CD14-positive monocyte (primary cell): Measurements from ENCODE around the gene HOXA13. TPM values are rescaled to one million over a fixed set of nuclear protein-coding genes. Genes with fewer than 3 reads are reported as not detected.

Source experiments
- DNase-seq, 3 donors: peaks; one replicate each; pipeline ENCODE4 v3.0.0-alpha.2; 2011 to 2022
- H2AFZ ChIP-seq: 2 replicates; pipeline ENCODE4 v1.6.0; 2012; ENCODE audit warnings: mild to moderate bottlenecking, low read depth, low read length, inconsistent platforms; ENCODE audit not compliant: insufficient read depth, poor library complexity, severe bottlenecking
- H3K27ac ChIP-seq, 2 donors: 1 replicate in 1 of 2; 2 replicates in 1 of 2; pipeline ENCODE4 v1.5.1; 2012 to 2013; ENCODE audit warnings: low read length in 2 of 2, control low read depth in 1 of 2, inconsistent platforms in 1 of 2, low read depth in 1 of 2, mild to moderate bottlenecking in 1 of 2
- H3K27me3 ChIP-seq, 2 donors: one replicate each; pipeline versions ENCODE4 v1.6.0 to v1.6.1; 2011 to 2013; ENCODE audit warnings: low read length in 2 of 2; ENCODE audit not compliant: control insufficient read depth in 2 of 2, insufficient read depth in 2 of 2
- H3K36me3 ChIP-seq, 2 donors: replicated peaks in 1 of 2; 1 replicate in 1 of 2; 2 replicates in 1 of 2; pipeline versions ENCODE4 v1.5.1 to v1.6.1; 2012 to 2013; ENCODE audit warnings: low read length in 2 of 2, control low read depth in 1 of 2, inconsistent platforms in 1 of 2, mild to moderate bottlenecking in 1 of 2; ENCODE audit not compliant: insufficient read depth in 2 of 2, control insufficient read depth in 1 of 2
- H3K4me1 ChIP-seq, 2 donors: 1 replicate in 1 of 2; 2 replicates in 1 of 2; pipeline versions ENCODE4 v1.5.1 to v1.6.1; 2012 to 2013; ENCODE audit warnings: low read length in 2 of 2, control low read depth in 1 of 2, inconsistent platforms in 1 of 2, mild to moderate bottlenecking in 1 of 2, moderate library complexity in 1 of 2; ENCODE audit not compliant: insufficient read depth in 2 of 2, control insufficient read depth in 1 of 2
- H3K4me2 ChIP-seq: replicated peaks from 2 replicates; pipeline ENCODE3; 2012; ENCODE audit warnings: low read length, moderate library complexity, mild to moderate bottlenecking; ENCODE audit not compliant: poor library complexity, severe bottlenecking; ENCODE audit errors: extremely low read depth
- H3K4me3 ChIP-seq, 3 experiments: fragments of 200-600 bp in 1 of 3; sonication (generic) in 1 of 3; replicated peaks in 1 of 3; 1 replicate in 2 of 3; 2 replicates in 1 of 3; pipeline ENCODE4 v1.5.1; 2011 to 2013; ENCODE audit warnings: low read length in 3 of 3, mild to moderate bottlenecking in 3 of 3, control low read depth in 2 of 3, low read depth in 2 of 3, inconsistent platforms in 1 of 3, moderate library complexity in 1 of 3
- H3K79me2 ChIP-seq: 2 replicates; pipeline ENCODE4 v1.6.0; 2012; ENCODE audit warnings: mild to moderate bottlenecking, control low read depth, inconsistent platforms, low read length, moderate library complexity; ENCODE audit not compliant: insufficient read depth
- H3K9ac ChIP-seq: 2 replicates; pipeline ENCODE4 v1.6.0; 2017; ENCODE audit warnings: low read length, mild to moderate bottlenecking; ENCODE audit not compliant: insufficient read depth, poor library complexity, severe bottlenecking
- H3K9me3 ChIP-seq, 2 donors: replicated peaks in 1 of 2; 1 replicate in 1 of 2; 2 replicates in 1 of 2; pipeline versions ENCODE4 v1.5.1 to v1.6.1; 2012 to 2013; ENCODE audit warnings: low read length in 2 of 2, control low read depth in 1 of 2; ENCODE audit not compliant: control insufficient read depth in 1 of 2, insufficient read depth in 1 of 2
- H4K20me1 ChIP-seq: 2 replicates; pipeline ENCODE4 v1.6.0; 2012; ENCODE audit warnings: mild to moderate bottlenecking, low read length, control low read depth, moderate library complexity; ENCODE audit not compliant: insufficient read depth
- H3K27ac Mint-ChIP-seq, 7 donors: one replicate each; pipeline ENCODE4 v1.8.0; 2020; ENCODE audit warnings: mild to moderate bottlenecking in 7 of 7, mixed read lengths in 7 of 7, moderate library complexity in 6 of 7, inconsistent platforms in 2 of 7
- H3K27me3 Mint-ChIP-seq, 3 donors: one replicate each; pipeline ENCODE4 v1.8.0; 2021 to 2022; ENCODE audit warnings: low read depth in 3 of 3, mild to moderate bottlenecking in 3 of 3, mixed read lengths in 3 of 3, moderate library complexity in 3 of 3, inconsistent platforms in 1 of 3
- H3K36me3 Mint-ChIP-seq, 2 donors: one replicate each; pipeline ENCODE4 v1.8.0; 2020; ENCODE audit warnings: mixed read lengths in 2 of 2, inconsistent platforms in 1 of 2, mild to moderate bottlenecking in 1 of 2
- H3K4me1 Mint-ChIP-seq: one replicate; pipeline ENCODE4 v1.8.0; 2020; ENCODE audit warnings: mild to moderate bottlenecking, mixed read lengths
- H3K4me3 Mint-ChIP-seq, 2 donors: one replicate each; pipeline ENCODE4 v1.8.0; 2020; ENCODE audit warnings: mild to moderate bottlenecking in 2 of 2, mixed read lengths in 2 of 2, moderate library complexity in 1 of 2
- H3K9me3 Mint-ChIP-seq, 7 donors: one replicate each; pipeline ENCODE4 v1.8.0; 2020 to 2022; ENCODE audit warnings: mixed read lengths in 7 of 7, mild to moderate bottlenecking in 6 of 7, moderate library complexity in 6 of 7, inconsistent platforms in 2 of 7
- CTCF ChIP-seq: fragments of 200-600 bp; IDR thresholded peaks from one replicate; pipeline ENCODE4 v1.8.0; 2022; ENCODE audit warnings: antibody characterized with exemption, mild to moderate bottlenecking
- WGBS: methylation state at CpG from one replicate; pipeline ENCODE4 v1.1.5; 2013; ENCODE audit warnings: missing lambda C conversion rate; ENCODE audit not compliant: insufficient coverage; 5-methylcytosine and 5-hydroxymethylcytosine counted together
- intact Hi-C, 2 donors: fragments of 100-400 bp; cut with micrococcal nuclease; formaldehyde crosslinking; loops; one replicate each; pipeline versions ENCODE4 v1.15.0 to v1.15.1; 2023
- polyA plus RNA-seq, 3 donors: library from polyadenylated mRNA; depleted of rRNA in 1 of 3; unstranded in 2 of 3; stranded (reverse) in 1 of 3; fragments of 300-500 nt in 2 of 3; fragments of >200 nt in 1 of 3; fragmentation: Illumina TruSeq in 2 of 3; gene quantifications; 1 replicate in 2 of 3; 2 replicates in 1 of 3; pipeline ENCODE4 v1.2.3, GENCODE V29; 2012 to 2021

HOXA13 gene
- polyA plus RNA-seq, 3 donors, result not detected

GRCh38 chr7:27166531-27167505 is 33.1 kb downstream of the HOXA13 start:
- intact Hi-C loops, result loop anchor here (5.0 to 10.0 kb wide), 3 partner anchors 35 to 1305 kb away; partner anchors contain the start of gene HOXA13 (in 1 of the 2)
- Histone ChIP-seq H3K9ac (peak overlapping the region; percentile 33), H3K27ac (no peak overlapping the region), H2AFZ (peak overlapping the region; percentile 79), H3K4me2 (peak overlapping the region; percentile 69), H3K9me3 (peaks cover 18 to 46% of the 10 kb centered on the region in 2 donors), H3K4me1 (peaks cover 66 to 88% of the 10 kb centered on the region in 2 donors), H4K20me1 (peaks cover 9% of the 10 kb centered on the region), H3K36me3 (no peaks in the 10 kb centered on the region), H3K27me3 (peaks cover 67 to 100% of the 10 kb centered on the region in 2 donors), H3K79me2 (peaks cover 7% of the 10 kb centered on the region), H3K4me3 (peak overlapping the region in 2 of 3 experiments; percentile 10 to 74)
- DNase-seq, result no peak
- peaks cover 65% of the 10 kb centered on the region for H3K4me1 Mint-ChIP-seq
- H3K4me3 Mint-ChIP-seq, result peak overlapping the region; percentile 66 to 95
- no peak for TF ChIP-seq CTCF
- peaks cover 5 to 63% (median 39%) of the 10 kb centered on the region in 7 donors for H3K9me3 Mint-ChIP-seq
- peaks cover 91 to 95% (median 94%) of the 10 kb centered on the region in 3 donors for H3K27me3 Mint-ChIP-seq
- no peak overlapping the region for H3K27ac Mint-ChIP-seq
- WGBS, result 1% methylated on average over 33 of the region's 50 CpGs
- peaks cover 27 to 46% of the 10 kb centered on the region in 2 donors for H3K36me3 Mint-ChIP-seq

GRCh38 chr7:27165996-27166530 is 33.8 kb downstream of the HOXA13 start:
- Histone ChIP-seq H2AFZ (peak overlapping the region; percentile 79), H3K36me3 (no peaks in the 10 kb centered on the region), H3K79me2 (peaks cover 7% of the 10 kb centered on the region), H4K20me1 (peaks cover 9% of the 10 kb centered on the region), H3K4me1 (peaks cover 68 to 88% of the 10 kb centered on the region in 2 donors), H3K27me3 (peaks cover 59 to 96% of the 10 kb centered on the region in 2 donors), H3K4me2 (peak overlapping the region; percentile 69), H3K9me3 (peaks cover 18 to 39% of the 10 kb centered on the region in 2 donors), H3K27ac (no peak overlapping the region), H3K9ac (peak overlapping the region; percentile 33), H3K4me3 (peak overlapping the region; percentile 2 to 74 (median 40))
- Mint-ChIP-seq H3K36me3 (peaks cover 23 to 43% of the 10 kb centered on the region in 2 donors), H3K9me3 (peaks cover 5 to 57% (median 36%) of the 10 kb centered on the region in 7 donors), H3K27ac (peak overlapping the region in 2 of 7 donors; percentile 68), H3K4me1 (peaks cover 64% of the 10 kb centered on the region), H3K4me3 (peak overlapping the region; percentile 65 to 95), H3K27me3 (peaks cover 85 to 91% (median 88%) of the 10 kb centered on the region in 3 donors)
- DNase-seq, result no peak
- TF ChIP-seq CTCF, result no peak
- intact Hi-C loops, result loop anchor here (5.0 to 10.0 kb wide), 3 partner anchors 36 to 1304 kb away; partner anchors contain the start of gene HOXA13 (in 1 of the 2)
- WGBS, result under 1% methylated on average over 46 of the region's 46 CpGs
